Measurements from ENCODE around the gene TAF13.
"Not testable (repeated sequence)": the region's sequence is repeated elsewhere in the genome, so short reads cannot be mapped to it uniquely, and the experiment has no call there.

Gene TAF13

GRCh38 chr1:109056064-109056463 lies 19.7 kb downstream of the TAF13 start:
- TF ChIP-seq POLR2A (IDR thresholded peaks at IDR 0.05; ENCODE audit: extremely low read depth, insufficient read length): no peak
- TF ChIP-seq MAX (IDR thresholded peaks at IDR 0.05; ENCODE audit: low read depth, low read length): no peak
- no peak for TF ChIP-seq CTCF (IDR thresholded peaks at IDR 0.05; ENCODE audit: low read depth, low read length)
- no peak for TF ChIP-seq MYC (IDR thresholded peaks at IDR 0.05; ENCODE audit: low read depth, low read length)
- DNase-seq (ENCODE audit: low read depth): no peak
- H3K4me3 ChIP-seq (ENCODE audit: low read depth, low read length): no peak overlapping the region

- not testable (repeated sequence) for H3K4me3 ChIP-seq (ENCODE audit: low read depth, low read length); DNase-seq (ENCODE audit: low read depth)
Measured at GRCh38 chr1:109052145-109052544, 23.7 kb downstream of the TAF13 start.

GRCh38 chr1:109050228-109050995 lies 25.4 kb downstream of the TAF13 start:
- H3K4me3 ChIP-seq (ENCODE audit: low read depth, low read length): no peak overlapping the region
- DNase-seq (ENCODE audit: low read depth): no peak
- TF ChIP-seq MYC (IDR thresholded peaks at IDR 0.05; ENCODE audit: low read depth, low read length) (no peak), POLR2A (IDR thresholded peaks at IDR 0.05; ENCODE audit: extremely low read depth, insufficient read length) (no peak), CTCF (IDR thresholded peaks at IDR 0.05; ENCODE audit: low read depth, low read length) (no peak), MAX (IDR thresholded peaks at IDR 0.05; ENCODE audit: low read depth, low read length) (no peak)

- TF ChIP-seq MYC (IDR thresholded peaks at IDR 0.05; ENCODE audit: low read depth, low read length) (no peak), POLR2A (IDR thresholded peaks at IDR 0.05; ENCODE audit: extremely low read depth, insufficient read length) (no peak), CTCF (IDR thresholded peaks at IDR 0.05; ENCODE audit: low read depth, low read length) (no peak), MAX (IDR thresholded peaks at IDR 0.05; ENCODE audit: low read depth, low read length) (no peak)
- no peak overlapping the region for H3K4me3 ChIP-seq (ENCODE audit: low read depth, low read length)
- DNase-seq (ENCODE audit: low read depth): no peak
Measured at GRCh38 chr1:109048335-109048734, 27.5 kb downstream of the TAF13 start.

GRCh38 chr1:109047339-109047738 lies 28.5 kb downstream of the TAF13 start:
- H3K4me3 ChIP-seq (ENCODE audit: low read depth, low read length): no peak overlapping the region
- TF ChIP-seq POLR2A (IDR thresholded peaks at IDR 0.05; ENCODE audit: extremely low read depth, insufficient read length): no peak
- TF ChIP-seq CTCF (IDR thresholded peaks at IDR 0.05; ENCODE audit: low read depth, low read length): no peak
- no peak for TF ChIP-seq MYC (IDR thresholded peaks at IDR 0.05; ENCODE audit: low read depth, low read length)
- no peak for TF ChIP-seq MAX (IDR thresholded peaks at IDR 0.05; ENCODE audit: low read depth, low read length)
- no peak for DNase-seq (ENCODE audit: low read depth)

GRCh38 chr1:109046671-109047070 lies 29.1 kb downstream of the TAF13 start:
- TF ChIP-seq MAX (IDR thresholded peaks at IDR 0.05; ENCODE audit: low read depth, low read length) (no peak), POLR2A (IDR thresholded peaks at IDR 0.05; ENCODE audit: extremely low read depth, insufficient read length) (no peak), MYC (IDR thresholded peaks at IDR 0.05; ENCODE audit: low read depth, low read length) (no peak)
- DNase-seq (ENCODE audit: low read depth): no peak
- no peak overlapping the region for H3K4me3 ChIP-seq (ENCODE audit: low read depth, low read length)

All from NB4 (cell line).